Activated naive CD8-positive, alpha-beta T cell (primary cell): ENCODE results near the gene BACE1-AS.
"Not testable (repeated sequence)": the region's sequence is repeated elsewhere in the genome, so short reads cannot be mapped to it uniquely, and the experiment has no call there.

Experiments used
- H3K27ac Mint-ChIP-seq: one replicate; pipeline ENCODE4 v1.8.0; 2021; ENCODE audit warnings: mixed read lengths
- H3K27me3 Mint-ChIP-seq: one replicate; pipeline ENCODE4 v1.8.0; 2021; ENCODE audit warnings: mixed read lengths
- H3K36me3 Mint-ChIP-seq: one replicate; pipeline ENCODE4 v1.8.0; 2021; ENCODE audit warnings: mixed read lengths
- H3K4me1 Mint-ChIP-seq: one replicate; pipeline ENCODE4 v1.8.0; 2021; ENCODE audit warnings: low read depth, mixed read lengths
- H3K4me3 Mint-ChIP-seq: one replicate; pipeline ENCODE4 v1.8.0; 2021; ENCODE audit warnings: mild to moderate bottlenecking, mixed read lengths
- H3K9me3 Mint-ChIP-seq: one replicate; pipeline ENCODE4 v1.8.0; 2021; ENCODE audit warnings: low read depth, mixed read lengths

Gene BACE1-AS

DNA sequence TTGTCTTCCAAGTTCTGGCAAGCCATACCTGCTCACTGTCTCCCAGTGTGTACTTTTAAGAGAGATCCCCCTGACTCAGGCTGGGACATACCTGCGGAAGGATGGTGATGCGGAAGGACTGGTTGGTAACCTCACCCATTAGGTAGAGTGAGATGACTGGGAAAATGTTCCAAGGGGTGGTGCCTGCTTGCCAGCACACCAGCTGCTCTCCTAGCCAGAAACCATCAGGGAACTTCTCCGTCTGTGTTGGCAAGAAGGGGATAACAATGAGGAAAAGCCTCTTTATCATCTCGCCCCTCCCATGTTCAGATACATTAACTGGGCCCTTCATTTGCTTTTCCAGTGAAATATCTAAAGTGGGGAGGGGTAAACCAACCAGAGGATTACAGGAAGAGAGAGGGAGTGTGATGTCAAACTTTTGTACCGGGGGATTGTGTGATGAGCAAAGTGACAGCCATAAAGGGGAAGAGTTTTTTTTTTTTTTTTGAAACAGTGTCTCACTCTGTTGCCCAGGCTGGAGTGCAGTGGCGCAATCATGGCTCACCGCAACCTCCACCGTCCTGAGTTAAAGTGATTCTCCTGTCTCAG lies at the start of gene BACE1-AS:
BACE1-AS (plus strand) TSS at position 538 of the 588 bp plus-strand sequence.
- Mint-ChIP-seq H3K36me3 (peaks cover 7% of the 10 kb centered on the region), H3K27me3 (no peaks in the 10 kb centered on the region), H3K4me1 (no peaks in the 10 kb centered on the region), H3K4me3 (no peak within 1 kb of the TSS), H3K27ac (no peak within 1 kb of the TSS), H3K9me3 (no peaks in the 10 kb centered on the region)

DNA sequence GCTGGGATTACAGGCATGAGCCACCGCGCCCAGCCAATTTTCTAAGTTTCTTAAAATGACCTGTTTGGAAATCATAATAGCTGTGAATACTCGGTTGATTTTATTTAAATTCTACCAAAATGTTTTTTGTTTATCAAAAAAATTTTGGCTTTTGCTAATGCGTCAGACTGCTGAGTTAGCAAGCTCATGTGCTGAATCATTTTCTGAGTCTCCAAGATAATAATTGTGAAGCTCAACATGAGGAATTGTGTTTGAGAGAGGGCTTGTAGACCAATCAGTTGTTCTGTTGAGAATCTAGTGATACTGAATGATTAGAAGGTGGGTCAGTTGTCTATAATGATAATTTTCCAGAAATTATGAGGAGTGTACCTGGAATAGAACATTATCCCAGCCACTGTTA lies 42.8 kb upstream of the BACE1-AS start:
- Mint-ChIP-seq H3K36me3 (peaks cover 12% of the 10 kb centered on the region), H3K4me3 (no peak overlapping the region), H3K27me3 (no peaks in the 10 kb centered on the region), H3K9me3 (no peaks in the 10 kb centered on the region), H3K27ac (no peak overlapping the region), H3K4me1 (no peaks in the 10 kb centered on the region)

DNA sequence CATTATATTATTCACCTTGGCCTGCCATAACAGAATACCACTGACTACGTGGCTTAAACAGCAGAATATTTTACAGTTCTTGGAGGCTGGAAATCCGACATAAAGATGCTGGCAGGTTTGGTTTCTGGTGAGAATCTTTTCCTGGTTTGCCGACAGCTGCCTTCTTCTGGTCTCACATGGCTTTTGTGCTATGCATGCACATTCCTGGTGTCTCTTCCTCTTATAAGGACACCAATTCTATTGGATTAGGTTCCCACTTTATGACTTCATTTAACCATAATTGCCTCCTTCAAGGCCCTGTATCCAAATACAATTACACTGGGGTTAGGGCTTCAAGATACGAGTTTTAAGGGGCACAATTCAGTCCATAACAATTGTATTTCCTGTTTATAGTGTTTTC lies 41.6 kb upstream of the BACE1-AS start:
- Mint-ChIP-seq H3K27ac (no peak overlapping the region), H3K27me3 (no peaks in the 10 kb centered on the region), H3K4me3 (no peak overlapping the region), H3K36me3 (peaks cover 12% of the 10 kb centered on the region), H3K4me1 (no peaks in the 10 kb centered on the region), H3K9me3 (no peaks in the 10 kb centered on the region)

DNA sequence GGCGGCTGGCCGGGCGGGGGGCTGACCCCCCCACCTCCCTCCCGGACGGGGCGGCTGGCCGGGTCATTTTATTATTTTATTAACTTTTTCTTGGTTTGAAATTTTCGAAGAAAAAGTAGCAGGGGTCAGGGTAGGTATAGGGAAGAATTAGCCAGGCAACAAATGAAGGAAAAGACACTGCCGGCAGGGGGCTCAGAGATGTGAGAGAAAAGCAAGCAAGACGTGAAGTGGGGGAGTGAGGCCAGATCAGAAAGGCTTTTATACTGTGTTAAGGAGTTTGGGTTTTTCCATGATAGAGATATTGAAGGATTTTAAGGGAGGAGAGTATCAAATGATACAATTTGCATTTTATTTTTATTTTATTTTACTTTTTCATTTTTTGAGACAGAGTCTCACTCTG lies 39.6 kb upstream of the BACE1-AS start:
- no peak overlapping the region for H3K27ac Mint-ChIP-seq
- no peaks in the 10 kb centered on the region for H3K9me3 Mint-ChIP-seq
- H3K4me3 Mint-ChIP-seq = no peak overlapping the region
- no peaks in the 10 kb centered on the region for H3K27me3 Mint-ChIP-seq
- peaks cover 13% of the 10 kb centered on the region for H3K36me3 Mint-ChIP-seq
- H3K4me1 Mint-ChIP-seq = no peaks in the 10 kb centered on the region

DNA sequence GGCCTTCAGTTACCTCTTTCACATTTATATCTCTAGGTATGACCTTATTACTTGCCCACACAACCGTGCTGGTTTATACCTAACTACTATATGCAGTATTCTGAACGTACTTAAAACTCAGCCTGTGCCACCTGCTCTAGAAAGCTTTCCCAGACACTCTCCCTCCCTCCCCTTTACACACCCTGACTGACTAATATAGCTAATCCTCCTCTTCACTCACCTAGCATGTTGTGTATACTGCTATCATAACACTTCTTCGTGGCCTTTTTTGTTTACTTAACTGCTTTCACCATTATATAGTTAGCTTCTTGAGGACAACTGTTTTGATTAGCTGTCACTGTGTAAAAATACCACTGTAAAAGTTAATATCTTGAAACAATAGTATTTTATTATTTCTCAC lies 35.2 kb upstream of the BACE1-AS start:
- no peak overlapping the region for H3K27ac Mint-ChIP-seq
- H3K4me3 Mint-ChIP-seq = no peak overlapping the region
- no peaks in the 10 kb centered on the region for H3K9me3 Mint-ChIP-seq
- no peaks in the 10 kb centered on the region for H3K27me3 Mint-ChIP-seq
- H3K4me1 Mint-ChIP-seq = no peaks in the 10 kb centered on the region
- peaks cover 15% of the 10 kb centered on the region for H3K36me3 Mint-ChIP-seq

DNA sequence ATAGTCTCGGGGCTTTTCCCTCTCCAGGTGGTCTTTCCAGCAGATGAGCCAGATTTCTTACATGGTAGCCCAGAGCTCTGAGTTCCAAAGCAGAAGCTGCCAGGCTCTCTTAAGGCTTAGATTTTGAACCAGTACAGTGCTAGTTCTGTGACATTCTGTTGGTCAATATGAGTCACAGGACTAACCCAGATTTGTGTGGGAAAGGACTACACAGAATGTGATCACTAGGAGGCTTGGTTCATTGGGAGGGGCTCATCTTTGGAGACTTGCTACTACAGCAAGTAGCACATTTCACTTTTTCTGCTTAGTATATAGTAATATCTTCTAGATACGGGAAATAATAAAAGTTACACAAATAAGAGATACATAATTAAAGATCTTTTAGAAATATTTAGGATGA lies 34.6 kb upstream of the BACE1-AS start:
- peaks cover 14% of the 10 kb centered on the region for H3K36me3 Mint-ChIP-seq
- no peak overlapping the region for H3K4me3 Mint-ChIP-seq
- no peaks in the 10 kb centered on the region for H3K27me3 Mint-ChIP-seq
- no peak overlapping the region for H3K27ac Mint-ChIP-seq
- H3K4me1 Mint-ChIP-seq = no peaks in the 10 kb centered on the region
- H3K9me3 Mint-ChIP-seq = no peaks in the 10 kb centered on the region

DNA sequence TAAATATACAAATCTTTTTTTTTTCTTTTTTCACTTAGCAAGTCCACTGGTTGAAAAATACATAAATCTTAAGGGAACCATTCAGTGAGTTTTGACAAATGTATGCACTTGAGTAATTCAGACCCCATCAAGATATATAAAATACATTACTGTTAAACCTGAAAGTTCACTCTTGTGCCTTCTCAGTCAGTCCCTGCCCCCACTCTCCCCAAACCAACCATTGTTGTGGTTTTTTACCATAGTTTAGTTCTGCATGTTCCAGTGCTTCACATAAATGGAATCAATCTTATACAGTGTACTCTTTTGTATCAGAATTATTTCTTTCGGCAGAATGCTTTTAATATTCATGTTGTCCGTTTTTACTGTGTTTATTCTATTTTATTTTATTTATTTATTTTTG lies 32.6 kb upstream of the BACE1-AS start:
- no peaks in the 10 kb centered on the region for H3K9me3 Mint-ChIP-seq
- peaks cover 13% of the 10 kb centered on the region for H3K36me3 Mint-ChIP-seq
- no peak overlapping the region for H3K4me3 Mint-ChIP-seq
- no peaks in the 10 kb centered on the region for H3K27me3 Mint-ChIP-seq
- no peaks in the 10 kb centered on the region for H3K4me1 Mint-ChIP-seq
- no peak overlapping the region for H3K27ac Mint-ChIP-seq

DNA sequence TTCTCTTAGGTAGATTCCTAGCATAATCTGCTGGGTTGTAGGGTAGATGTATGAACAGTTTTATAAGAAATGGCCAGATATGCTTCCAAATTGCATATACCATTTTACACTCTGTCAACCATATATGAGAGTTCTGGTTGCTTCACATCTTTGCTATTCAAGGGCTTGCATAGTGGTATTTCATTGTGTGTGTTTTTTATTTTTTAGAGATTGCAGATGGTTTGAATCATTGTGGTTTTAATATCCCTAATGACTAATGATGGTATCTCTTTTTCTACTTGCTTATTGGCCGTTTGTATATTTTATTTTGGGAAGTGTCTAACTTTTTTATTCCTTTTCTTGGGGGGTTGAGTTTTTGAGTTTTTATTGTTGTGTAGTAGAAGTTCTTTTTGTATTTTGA lies 31.7 kb upstream of the BACE1-AS start:
- Mint-ChIP-seq H3K9me3 (no peaks in the 10 kb centered on the region), H3K4me3 (no peak overlapping the region), H3K27me3 (no peaks in the 10 kb centered on the region), H3K4me1 (no peaks in the 10 kb centered on the region), H3K27ac (no peak overlapping the region), H3K36me3 (peaks cover 11% of the 10 kb centered on the region)

DNA sequence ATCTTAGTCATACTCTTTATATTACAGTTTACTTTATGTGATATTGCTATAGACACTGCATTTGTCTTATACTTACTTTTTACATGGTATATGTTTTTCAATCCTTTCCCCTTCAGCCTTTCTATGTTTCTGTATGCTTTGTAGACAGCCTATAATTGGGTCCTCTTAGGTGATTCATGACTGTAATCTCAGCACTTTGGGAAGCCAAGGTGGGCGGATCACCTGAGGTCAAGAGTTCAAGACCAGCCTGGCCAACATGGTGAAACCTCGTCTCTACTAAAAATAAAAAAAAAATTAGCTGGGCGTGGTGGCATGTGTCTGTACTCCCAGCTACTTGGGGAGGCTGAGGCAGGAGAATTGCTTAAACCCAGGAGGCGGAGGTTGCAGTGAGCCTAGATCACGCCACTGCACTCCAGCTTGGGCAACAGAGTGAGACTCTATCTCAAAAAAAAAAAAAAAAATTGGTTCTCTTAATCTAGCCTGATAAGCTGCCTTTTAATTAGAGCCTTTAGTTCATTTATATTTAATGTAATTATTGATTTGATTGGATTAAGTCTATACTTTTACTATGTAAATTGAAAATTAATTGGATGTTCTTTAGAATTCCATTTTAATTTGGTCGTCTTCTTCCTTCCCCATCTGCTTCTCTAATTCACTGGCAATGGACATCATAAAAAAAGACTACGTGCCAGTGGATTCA lies 26.4 kb upstream of the BACE1-AS start:
- H3K27me3 Mint-ChIP-seq, H3K27ac Mint-ChIP-seq, H3K4me1 Mint-ChIP-seq, H3K4me3 Mint-ChIP-seq, H3K9me3 Mint-ChIP-seq: not testable (repeated sequence)
- peaks cover 10% of the 10 kb centered on the region for H3K36me3 Mint-ChIP-seq

DNA sequence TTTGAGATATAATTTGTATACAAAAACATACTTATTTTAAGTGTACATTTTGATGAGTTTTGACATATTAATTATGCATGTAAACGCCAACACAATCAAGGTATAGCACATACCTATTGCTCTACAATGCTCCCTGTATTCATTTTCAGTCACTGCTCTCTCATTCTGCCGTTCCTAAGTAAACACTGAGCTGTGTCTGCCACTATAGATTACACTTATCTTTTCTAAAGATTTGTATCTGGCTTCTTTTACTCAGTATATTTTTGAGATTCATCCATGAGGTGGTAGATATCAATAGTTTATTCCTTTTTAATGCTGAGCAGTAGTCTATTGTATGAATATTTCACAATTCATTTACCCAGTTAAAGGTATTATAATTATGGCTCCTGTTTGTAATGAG lies 25.4 kb upstream of the BACE1-AS start:
- peaks cover 10% of the 10 kb centered on the region for H3K36me3 Mint-ChIP-seq
- no peak overlapping the region for H3K4me3 Mint-ChIP-seq
- no peaks in the 10 kb centered on the region for H3K9me3 Mint-ChIP-seq
- no peak overlapping the region for H3K27ac Mint-ChIP-seq
- H3K27me3 Mint-ChIP-seq = no peaks in the 10 kb centered on the region
- H3K4me1 Mint-ChIP-seq = no peaks in the 10 kb centered on the region

DNA sequence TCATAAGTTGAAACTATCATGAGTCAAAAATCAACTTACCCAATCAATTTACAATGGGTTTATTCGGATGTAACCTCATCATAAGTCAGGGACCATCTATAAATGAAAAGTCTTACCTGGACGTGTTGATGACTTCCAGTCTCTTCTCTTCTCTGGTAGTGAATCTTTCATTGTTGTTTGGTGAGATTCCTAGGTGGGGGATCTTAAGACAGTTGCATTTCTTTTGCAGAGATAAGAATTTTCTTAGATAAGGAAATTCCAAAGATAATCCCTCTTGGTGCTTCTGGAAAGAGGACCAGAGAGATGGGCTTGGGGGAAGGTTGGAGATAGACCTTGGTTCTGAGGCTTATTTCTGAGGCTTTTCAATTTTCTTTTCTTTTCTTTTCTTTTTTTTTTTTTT lies 21.3 kb upstream of the BACE1-AS start:
- Mint-ChIP-seq H3K4me1 (peaks cover 3% of the 10 kb centered on the region), H3K4me3 (no peak overlapping the region), H3K27me3 (no peaks in the 10 kb centered on the region), H3K36me3 (peaks cover 23% of the 10 kb centered on the region), H3K27ac (no peak overlapping the region), H3K9me3 (peaks cover 8% of the 10 kb centered on the region)

DNA sequence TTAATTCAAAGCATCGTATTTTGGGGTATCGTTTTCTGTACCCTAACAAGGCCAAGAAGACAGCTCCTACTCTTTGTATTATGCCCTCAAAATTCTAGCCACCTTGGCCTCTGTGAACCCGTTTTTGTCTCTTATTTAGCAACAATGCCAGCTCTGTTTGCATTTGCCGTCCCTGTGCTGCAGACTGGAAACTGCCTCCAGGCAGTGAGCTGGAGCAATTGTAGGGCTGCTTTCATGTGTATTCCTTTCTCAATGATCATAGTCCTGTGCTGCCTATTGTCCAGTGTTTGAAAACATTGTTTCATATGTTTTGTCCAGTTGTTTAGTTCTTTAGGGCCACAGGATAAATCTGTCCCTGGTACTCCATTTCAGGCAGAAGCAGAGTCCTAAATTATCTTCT lies 19.9 kb upstream of the BACE1-AS start:
- Mint-ChIP-seq H3K4me1 (peaks cover 7% of the 10 kb centered on the region), H3K9me3 (peaks cover 8% of the 10 kb centered on the region), H3K27me3 (no peaks in the 10 kb centered on the region), H3K36me3 (peaks cover 25% of the 10 kb centered on the region), H3K27ac (no peak overlapping the region), H3K4me3 (no peak overlapping the region)

DNA sequence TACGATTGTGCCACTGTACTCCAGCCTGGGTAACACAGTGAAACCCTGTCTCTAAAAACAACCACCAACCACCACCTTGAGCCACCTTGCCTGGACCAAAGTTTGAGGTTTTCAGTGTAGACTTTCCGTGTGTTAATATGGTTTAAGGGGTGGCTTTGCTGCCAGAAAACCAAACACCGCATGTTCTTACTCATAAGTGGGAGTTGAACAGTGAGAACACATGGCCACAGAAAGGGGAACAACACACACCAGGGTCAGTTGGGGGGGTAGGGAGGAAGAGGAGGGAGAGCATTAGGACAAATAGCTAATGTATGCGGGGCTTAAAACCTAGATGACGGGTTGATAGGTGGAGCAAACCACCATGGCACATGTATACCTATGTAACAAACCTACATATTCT lies 19.0 kb upstream of the BACE1-AS start:
- H3K27ac Mint-ChIP-seq, H3K4me3 Mint-ChIP-seq, H3K27me3 Mint-ChIP-seq, H3K4me1 Mint-ChIP-seq, H3K9me3 Mint-ChIP-seq: not testable (repeated sequence)
- H3K36me3 Mint-ChIP-seq = peaks cover 25% of the 10 kb centered on the region

DNA sequence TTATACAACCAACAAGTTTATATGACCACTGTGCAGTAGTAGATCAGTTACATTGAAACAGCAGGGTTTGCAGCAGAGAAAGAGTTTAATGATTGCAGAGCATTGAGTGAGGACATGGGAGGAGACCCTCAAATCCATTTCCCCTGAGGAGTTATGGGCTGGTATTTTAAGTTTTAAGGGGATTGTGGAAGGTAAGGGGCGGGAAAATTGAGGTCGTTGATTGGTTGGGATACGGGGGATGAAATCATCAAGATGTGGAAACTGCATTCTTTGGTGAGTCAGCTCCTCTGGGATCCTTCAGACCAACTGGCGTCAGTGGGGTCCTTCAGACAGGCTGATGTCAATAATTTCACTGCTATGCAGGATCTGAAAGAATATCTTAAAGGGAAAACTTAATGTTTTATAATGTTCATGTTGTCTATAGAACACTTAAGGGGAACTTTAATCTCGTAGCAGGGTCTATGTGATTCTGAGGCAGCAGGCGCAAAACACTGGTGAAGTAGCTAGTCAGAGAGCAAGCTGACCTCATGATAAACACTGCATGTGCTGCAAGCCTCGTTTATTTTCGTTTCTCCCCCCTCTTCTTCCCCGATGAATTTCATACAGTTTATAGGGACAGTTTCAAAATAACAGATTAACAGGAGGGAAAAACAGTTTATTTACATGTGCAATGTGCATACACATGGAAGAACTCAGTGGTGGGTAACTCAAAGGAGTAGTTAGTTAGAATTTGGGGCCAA lies 17.4 kb upstream of the BACE1-AS start:
- no peaks in the 10 kb centered on the region for H3K27me3 Mint-ChIP-seq

DNA sequence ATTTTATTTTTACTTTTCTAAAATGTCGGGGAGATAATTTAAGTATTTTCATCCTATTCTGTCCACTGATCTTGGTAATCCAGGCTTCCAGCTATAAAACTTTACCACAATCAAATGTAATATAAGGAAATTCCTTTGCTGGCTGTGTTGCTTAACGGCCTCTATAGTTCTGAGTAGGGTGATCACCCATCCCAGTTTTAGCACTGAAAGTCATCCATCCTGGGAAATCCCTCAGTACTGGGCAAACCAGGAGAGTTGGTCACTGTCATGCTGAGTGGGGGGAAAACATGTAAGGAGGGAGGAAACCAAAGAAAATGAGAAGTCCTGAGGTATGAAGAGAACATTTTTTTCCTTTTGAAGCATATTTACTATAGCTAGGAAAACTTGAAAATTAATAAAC lies 12.8 kb upstream of the BACE1-AS start:
- no peak overlapping the region for H3K4me3 Mint-ChIP-seq

More for the DNA sequence above, 17.4 kb upstream of the BACE1-AS start:
- no peak overlapping the region for H3K27ac Mint-ChIP-seq
- H3K4me1 Mint-ChIP-seq = peaks cover 7% of the 10 kb centered on the region
- peaks cover 21% of the 10 kb centered on the region for H3K36me3 Mint-ChIP-seq
- H3K4me3 Mint-ChIP-seq = no peak overlapping the region
- peaks cover 8% of the 10 kb centered on the region for H3K9me3 Mint-ChIP-seq

More for the DNA sequence above, 12.8 kb upstream of the BACE1-AS start:
- Mint-ChIP-seq H3K27me3 (no peaks in the 10 kb centered on the region), H3K27ac (no peak overlapping the region), H3K36me3 (peaks cover 20% of the 10 kb centered on the region), H3K4me1 (peaks cover 17% of the 10 kb centered on the region), H3K9me3 (peaks cover 3% of the 10 kb centered on the region)
